GM12891 (cell line): ENCODE results near the gene SNAI1.

ENCODE experiments used
- POLR2A ChIP-seq: IDR thresholded peaks from 2 replicates; pipeline ENCODE4 v1.6.1; 2011; ENCODE audit warnings: low read depth, low read length, control low read depth
- TAF1 ChIP-seq: IDR thresholded peaks from 2 replicates; pipeline ENCODE4 v1.6.1; 2011; ENCODE audit warnings: low read depth, low read length, control low read depth

- TF ChIP-seq POLR2A = no peak
- no peak for TF ChIP-seq TAF1
These were observed 25.2 kb downstream of the SNAI1 start for GRCh38 chr20:50008007-50008406.
